A673 (cell line): ENCODE measurements around the gene THBD.

Experiments
- CTCF ChIP-seq: fragments of 300-800, 200-600 bp; sonication (generic); conservative IDR thresholded peaks from 2 replicates; pipeline ENCODE4 v1.5.1; 2017; ENCODE audit warnings: low read depth, mild to moderate bottlenecking, antibody characterized with exemption, low read length, moderate library complexity, mixed read lengths
- EZH2 ChIP-seq: fragments of 200-600 bp; sonication (generic); IDR thresholded peaks from 2 replicates; pipeline ENCODE4 v1.6.1; 2017; ENCODE audit warnings: borderline replicate concordance, low read depth, mild to moderate bottlenecking, mixed read lengths, antibody characterized with exemption, low read length; ENCODE audit not compliant: poor library complexity, severe bottlenecking

DNA sequence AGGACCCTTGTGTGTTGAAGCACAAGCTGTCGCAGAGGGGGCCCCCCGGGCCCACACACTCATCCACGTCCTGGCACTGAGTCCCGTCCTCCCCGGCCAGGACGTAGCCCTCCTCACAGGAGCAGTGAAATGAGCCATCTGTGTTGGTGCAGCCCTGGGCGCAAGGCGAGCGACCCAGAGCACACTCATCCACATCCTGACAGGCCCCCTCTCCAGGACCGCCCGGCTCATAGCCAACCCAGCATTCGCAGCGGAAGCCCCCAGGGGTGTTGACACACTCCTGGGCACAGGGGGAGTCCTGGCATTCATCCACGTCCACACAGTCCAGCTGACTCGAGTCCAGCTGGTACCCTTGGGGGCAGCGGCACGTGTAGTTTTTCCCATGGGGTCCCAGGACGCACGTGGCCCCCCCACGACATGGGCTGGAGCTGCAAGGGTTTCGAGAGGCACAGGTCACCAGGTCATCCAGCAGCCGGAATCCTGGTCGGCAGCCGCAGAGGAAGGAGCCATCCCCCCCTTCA lies 35.4 kb upstream of the THBD start:
- TF ChIP-seq CTCF: no peak
- TF ChIP-seq EZH2: no peak
